ENCODE results near the gene ETV3L.

- TF ChIP-seq CTCF (IDR thresholded peaks at IDR 0.05; ENCODE audit: poor library complexity) (no peak), EZH2 (IDR thresholded peaks at IDR 0.05; ENCODE audit: borderline replicate concordance) (no peak)
These were observed 7.8 kb downstream of the ETV3L start for GRCh38 chr1:157091668-157092273.

All from hepatocyte (in vitro differentiated cells).